Suppressor macrophage treated with lipopolysaccharide for 4 hours (primary cell): Measurements from ENCODE around the gene MUC15.
A peak's percentile ranks its signal among the peaks of the same experiment; 100 is the strongest.

Experiments
- DNase-seq: peaks from one replicate; pipeline ENCODE4 v3.0.0-alpha.2; 2020

MUC15 gene

GRCh38 chr11:26573896-26574295 is 1.8 kb upstream of the MUC15 start:
- no peak for DNase-seq

- DNase-seq = no peak
Observed at GRCh38 chr11:26572770-26573402, 823 bp upstream of the MUC15 start.

GRCh38 chr11:26569646-26570045 is 2.4 kb downstream of the MUC15 start:
- no peak for DNase-seq

- no peak for DNase-seq
Observed at GRCh38 chr11:26558190-26558589, 13.9 kb downstream of the MUC15 start.

- DNase-seq = no peak
Observed at GRCh38 chr11:26557666-26558065, 14.4 kb downstream of the MUC15 start.

GRCh38 chr11:26556582-26556981 is 15.5 kb downstream of the MUC15 start:
- DNase-seq = no peak

GRCh38 chr11:26554455-26554854 is 17.6 kb downstream of the MUC15 start:
- no peak for DNase-seq

GRCh38 chr11:26553182-26553581 is 18.9 kb downstream of the MUC15 start:
- DNase-seq = no peak

- no peak for DNase-seq
Observed at GRCh38 chr11:26551186-26551801, 20.8 kb downstream of the MUC15 start.

GRCh38 chr11:26550022-26550421 is 22.0 kb downstream of the MUC15 start:
- no peak for DNase-seq

- DNase-seq = no peak
Observed at GRCh38 chr11:26549176-26549575, 22.9 kb downstream of the MUC15 start.

- no peak for DNase-seq
Observed at GRCh38 chr11:26541870-26542269, 30.2 kb downstream of the MUC15 start.

GRCh38 chr11:26539517-26539916 is 32.5 kb downstream of the MUC15 start:
- no peak for DNase-seq

- no peak for DNase-seq
Observed at GRCh38 chr11:26537341-26537740, 34.7 kb downstream of the MUC15 start.

GRCh38 chr11:26527685-26528084 is 44.4 kb downstream of the MUC15 start:
- no peak for DNase-seq

- DNase-seq = peak; percentile 5
Observed at GRCh38 chr11:26522912-26523610, 49.0 kb downstream of the MUC15 start.

- DNase-seq = no peak
Observed at GRCh38 chr11:26519469-26519868, 52.6 kb downstream of the MUC15 start.

GRCh38 chr11:26512196-26512595 is 59.9 kb downstream of the MUC15 start:
- DNase-seq = no peak

GRCh38 chr11:26510756-26511155 is 61.3 kb downstream of the MUC15 start:
- no peak for DNase-seq

GRCh38 chr11:26510164-26510563 is 61.9 kb downstream of the MUC15 start:
- DNase-seq = no peak
